Measurements from ENCODE around the gene CHMP2B.

DNA sequence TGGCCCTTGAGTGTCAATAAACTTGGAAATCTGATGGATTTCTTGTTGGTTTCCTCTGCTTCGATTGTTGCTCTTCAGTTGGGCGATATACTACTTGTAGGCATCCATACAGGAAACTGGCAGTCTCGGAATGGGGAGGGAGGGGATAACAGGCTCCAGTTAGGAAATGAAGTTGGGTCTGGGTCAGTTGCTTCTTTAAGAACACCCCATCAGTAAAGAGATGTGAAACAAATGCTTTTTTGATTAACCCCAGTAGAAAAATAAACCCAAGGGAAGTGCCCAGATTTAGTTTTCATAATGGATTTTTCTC is 681 bp downstream of the CHMP2B start:
- TF ChIP-seq, protein P1, sequence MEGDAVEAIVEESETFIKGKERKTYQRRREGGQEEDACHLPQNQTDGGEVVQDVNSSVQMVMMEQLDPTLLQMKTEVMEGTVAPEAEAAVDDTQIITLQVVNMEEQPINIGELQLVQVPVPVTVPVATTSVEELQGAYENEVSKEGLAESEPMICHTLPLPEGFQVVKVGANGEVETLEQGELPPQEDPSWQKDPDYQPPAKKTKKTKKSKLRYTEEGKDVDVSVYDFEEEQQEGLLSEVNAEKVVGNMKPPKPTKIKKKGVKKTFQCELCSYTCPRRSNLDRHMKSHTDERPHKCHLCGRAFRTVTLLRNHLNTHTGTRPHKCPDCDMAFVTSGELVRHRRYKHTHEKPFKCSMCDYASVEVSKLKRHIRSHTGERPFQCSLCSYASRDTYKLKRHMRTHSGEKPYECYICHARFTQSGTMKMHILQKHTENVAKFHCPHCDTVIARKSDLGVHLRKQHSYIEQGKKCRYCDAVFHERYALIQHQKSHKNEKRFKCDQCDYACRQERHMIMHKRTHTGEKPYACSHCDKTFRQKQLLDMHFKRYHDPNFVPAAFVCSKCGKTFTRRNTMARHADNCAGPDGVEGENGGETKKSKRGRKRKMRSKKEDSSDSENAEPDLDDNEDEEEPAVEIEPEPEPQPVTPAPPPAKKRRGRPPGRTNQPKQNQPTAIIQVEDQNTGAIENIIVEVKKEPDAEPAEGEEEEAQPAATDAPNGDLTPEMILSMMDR (conservative IDR thresholded peaks at IDR 0.05 in 1 of 2, IDR thresholded peaks at IDR 0.05 in 1 of 2; ENCODE audit: low read depth in 1 of 2, low read length in 2 of 2), result no peak
- no peak for TF ChIP-seq EZH2 (IDR thresholded peaks at IDR 0.05; ENCODE audit: low read length, missing control alignments)
